Loucy (cell line): Measurements from ENCODE around the gene MECR.

ENCODE experiments used
- CTCF ChIP-seq: fragments of 200-600 bp; sonication (generic); conservative IDR thresholded peaks from 2 replicates; pipeline ENCODE4 v1.5.1; 2014; ENCODE audit warnings: mild to moderate bottlenecking, antibody characterized with exemption, low read length
- EZH2phosphoT487 ChIP-seq: fragments of 200-600 bp; IDR thresholded peaks from 2 replicates; pipeline ENCODE4 v1.6.1; 2018; ENCODE audit warnings: antibody characterized with exemption, mild to moderate bottlenecking, moderate library complexity, borderline replicate concordance

- TF ChIP-seq CTCF: no peak
- no peak for TF ChIP-seq EZH2phosphoT487
Measured at GRCh38 chr1:29195881-29196291, 34.8 kb downstream of the MECR start.
